Ishikawa (cell line): ENCODE results near the gene CLDN9.

ENCODE experiments used
- CEBPB ChIP-seq: IDR thresholded peaks from 2 replicates; pipeline ENCODE4 v1.6.1; 2012
- CREB1 ChIP-seq: IDR thresholded peaks from 2 replicates; pipeline ENCODE4 v1.6.1; 2012; ENCODE audit warnings: low read depth
- EGR1 ChIP-seq: IDR thresholded peaks from 2 replicates; pipeline ENCODE4 v1.6.1; 2012
- EP300 ChIP-seq: IDR thresholded peaks from 2 replicates; pipeline ENCODE4 v1.6.1; 2012; ENCODE audit warnings: borderline replicate concordance
- FOXM1 ChIP-seq: IDR thresholded peaks from 2 replicates; pipeline ENCODE4 v1.6.1; 2012; ENCODE audit warnings: low read depth, borderline replicate concordance
- NFIC ChIP-seq: IDR thresholded peaks from 2 replicates; pipeline ENCODE4 v1.6.1; 2012
- RAD21 ChIP-seq: IDR thresholded peaks from 2 replicates; pipeline ENCODE4 v1.6.1; 2012; ENCODE audit warnings: low read depth
- REST ChIP-seq: IDR thresholded peaks from 2 replicates; pipeline ENCODE4 v1.6.1; 2012; ENCODE audit warnings: low read depth, mild to moderate bottlenecking
- TAF1 ChIP-seq: IDR thresholded peaks from 2 replicates; pipeline ENCODE4 v1.6.1; 2012; ENCODE audit warnings: low read depth, mild to moderate bottlenecking
- TCF12 ChIP-seq: IDR thresholded peaks from 2 replicates; pipeline ENCODE4 v1.6.1; 2012; ENCODE audit warnings: low read depth
- TEAD4 ChIP-seq: IDR thresholded peaks from 2 replicates; pipeline ENCODE4 v1.6.1; 2012
- USF1 ChIP-seq: IDR thresholded peaks from 2 replicates; pipeline ENCODE4 v1.6.1; 2012
- YY1 ChIP-seq: IDR thresholded peaks from 2 replicates; pipeline ENCODE4 v1.6.1; 2012; ENCODE audit warnings: low read depth
- ZBTB7A ChIP-seq: IDR thresholded peaks from 2 replicates; pipeline ENCODE4 v1.6.1; 2012; ENCODE audit warnings: low read depth
- TF ChIP-seq, protein P1 (sequence below): IDR thresholded peaks from 2 replicates; pipeline ENCODE4 v1.6.1; 2012

The CLDN9 gene

DNA sequence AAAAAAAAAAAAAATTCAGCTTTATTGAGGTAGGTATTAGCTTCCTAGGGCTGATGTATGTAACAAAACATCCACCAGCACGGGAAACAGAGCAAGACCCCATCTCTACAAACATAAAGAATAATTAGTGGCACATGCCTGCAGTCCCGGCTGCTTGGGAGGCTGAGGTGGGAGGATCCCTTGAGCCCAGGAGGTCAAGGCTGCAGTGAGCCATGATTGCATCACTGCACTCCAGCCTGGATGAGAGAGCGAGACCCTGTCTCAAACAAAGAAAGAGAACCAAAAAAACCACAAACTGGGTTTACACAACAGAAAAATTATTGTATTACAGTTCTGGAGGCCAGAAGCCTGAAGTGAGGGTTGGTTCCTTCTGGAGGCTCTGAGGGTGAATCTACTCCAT, 29.7 kb downstream of the CLDN9 start:
- TF ChIP-seq YY1 (no peak), CEBPB (no peak), CREB1 (no peak), ZBTB7A (no peak), FOXM1 (no peak), EP300 (no peak), TAF1 (no peak), TEAD4 (no peak), TCF12 (no peak), RAD21 (no peak), NFIC (no peak), USF1 (no peak), EGR1 (no peak), REST (no peak)
- TF ChIP-seq, protein P1, sequence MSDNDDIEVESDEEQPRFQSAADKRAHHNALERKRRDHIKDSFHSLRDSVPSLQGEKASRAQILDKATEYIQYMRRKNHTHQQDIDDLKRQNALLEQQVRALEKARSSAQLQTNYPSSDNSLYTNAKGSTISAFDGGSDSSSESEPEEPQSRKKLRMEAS: no peak

GRCh38 chr16:3044708-3045107, 32.0 kb downstream of the CLDN9 start:
- TF ChIP-seq EGR1 (no peak), REST (no peak), YY1 (no peak), NFIC (no peak), CEBPB (no peak), CREB1 (no peak), FOXM1 (no peak)

DNA sequence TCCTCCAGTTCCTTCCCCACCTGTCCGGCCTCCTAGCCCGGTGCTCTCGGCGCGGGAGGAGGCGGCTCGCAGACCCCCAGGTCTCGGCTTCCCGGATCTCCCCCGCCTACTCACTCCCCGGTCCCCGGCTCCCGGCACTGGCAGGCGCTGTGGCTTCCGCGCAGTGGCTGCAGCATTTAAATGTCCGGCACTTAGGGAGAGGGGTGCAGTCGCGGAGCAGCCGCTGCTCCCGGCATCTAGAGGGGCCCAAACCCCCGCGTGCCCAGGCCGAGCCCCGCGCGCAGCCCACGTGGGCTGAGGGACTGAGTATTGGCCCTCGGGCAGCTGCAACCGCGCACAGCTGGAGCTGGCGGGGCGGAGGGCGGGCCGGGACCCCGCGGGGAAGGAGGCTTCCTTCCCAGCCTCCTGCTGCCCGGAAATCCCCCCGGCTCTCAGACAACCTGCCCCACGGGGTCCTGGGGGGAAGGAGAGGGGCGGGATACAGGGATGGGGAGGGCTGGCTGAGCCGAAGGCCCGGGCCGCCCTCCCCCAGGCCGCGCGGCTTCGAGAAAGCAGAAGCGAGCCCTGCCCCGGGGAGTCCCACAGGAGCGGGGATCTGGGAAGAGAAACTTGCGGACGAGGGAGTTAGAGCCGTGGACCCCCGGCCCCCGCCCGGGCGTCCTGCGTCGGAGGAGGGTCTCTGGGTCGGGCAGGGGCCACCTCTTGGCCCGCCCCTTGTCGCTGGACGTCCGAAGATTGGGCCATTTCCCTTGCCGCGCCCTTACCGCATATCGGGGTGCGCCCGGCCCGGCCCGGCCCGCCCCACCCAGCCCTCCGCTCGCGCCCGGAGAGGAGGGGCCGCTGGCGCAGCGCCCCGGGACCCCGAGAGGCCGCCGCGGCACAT, 33.3 kb downstream of the CLDN9 start, which contains the start of gene MMP25:
Gene MMP25 (plus strand): TSS at position 804 of the 883 bp plus-strand sequence. CDS start 357 bp downstream, outside the sequence.
- TF ChIP-seq TEAD4 (no peak), FOXM1 (no peak), NFIC (no peak), CEBPB (no peak), USF1 (peak; percentile 42; the same call in 1 of the 2 replicates), REST (no peak), TAF1 (no peak), TCF12 (no peak), ZBTB7A (peak; percentile 74), YY1 (no peak), RAD21 (no peak), EGR1 (no peak), CREB1 (no peak), EP300 (no peak)
- TF ChIP-seq, protein P1: peak; percentile 50; the same call in 1 of the 2 replicates
